Activated CD8-positive, alpha-beta T cell treated with anti-CD3 and anti-CD28 coated beads, Interleukin-2, amount 10 ng/mL, durations not matched to agents 7 days and 5 days (primary cell): ENCODE measurements around the gene RPLP2. TPM values are rescaled to one million over a fixed set of nuclear protein-coding genes. Genes with fewer than 3 reads are reported as not detected.
A peak's percentile ranks its signal among the peaks of the same experiment; 100 is the strongest.

Source experiments
- ATAC-seq: fragments of 150-1000 bp; cut with Tn5 transposase; one replicate; pipeline ENCODE4 v1.10.0; 2021; ENCODE audit warnings: moderate library complexity
- CTCF ChIA-PET: fragments of 350-600 bp; sonication (Branson Sonifier 250); formaldehyde crosslinking; loops from one replicate; lab custom pipeline; 2021; ENCODE audit warnings: antibody characterized with exemption; lab: Charles Lee
- POLR2A ChIA-PET: fragments of 350-600 bp; sonication (Branson Sonifier 250); formaldehyde crosslinking; loops from one replicate; lab custom pipeline; 2021; ENCODE audit warnings: antibody characterized with exemption; lab: Charles Lee
- DNase-seq: peaks from one replicate; pipeline ENCODE4 v3.0.0-alpha.2; 2020
- H3K27ac Mint-ChIP-seq: one replicate; pipeline ENCODE4 v1.8.0; 2021; ENCODE audit warnings: mild to moderate bottlenecking, mixed read lengths
- H3K27me3 Mint-ChIP-seq: one replicate; pipeline ENCODE4 v1.8.0; 2021; ENCODE audit warnings: low read depth, mixed read lengths
- H3K36me3 Mint-ChIP-seq: one replicate; pipeline ENCODE4 v1.8.0; 2021; ENCODE audit warnings: low read depth, mixed read lengths
- H3K4me1 Mint-ChIP-seq: one replicate; pipeline ENCODE4 v1.8.0; 2021; ENCODE audit warnings: low read depth, mixed read lengths
- H3K4me3 Mint-ChIP-seq: one replicate; pipeline ENCODE4 v1.8.0; 2021; ENCODE audit warnings: mild to moderate bottlenecking, mixed read lengths
- H3K9me3 Mint-ChIP-seq: one replicate; pipeline ENCODE4 v1.8.0; 2022; ENCODE audit warnings: mixed read lengths; ENCODE audit not compliant: insufficient read depth
- total RNA-seq, 2 experiments: library from RNA; stranded (reverse); gene quantifications; one replicate each; pipeline ENCODE4 v1.2.3, GENCODE V29; 2021

Gene RPLP2
- total RNA-seq, 2 experiments from 2014 or later, result 2,268 to 2,338 TPM

GRCh38 chr11:829847-830294, 20.1 kb downstream of the RPLP2 start:
- ChIA-PET POLR2A (interaction anchor here (0.7 to 6.0 kb wide), 6 partner anchors 11 to 34 kb away, joined by 3 to 31 read pairs (median 4); partner anchors contain the start of genes PNPLA2, POLR2L, RPLP2 and TSPAN4), CTCF (no interaction called here)
- ATAC-seq (peak; percentile 4), DNase-seq (no peak)
- Mint-ChIP-seq H3K27ac (no peak overlapping the region), H3K4me1 (peaks cover 58% of the 10 kb centered on the region), H3K4me3 (peak overlapping the region; percentile 56), H3K36me3 (peaks cover 10% of the 10 kb centered on the region), H3K9me3 (no peaks in the 10 kb centered on the region), H3K27me3 (peaks cover 36% of the 10 kb centered on the region)

GRCh38 chr11:830295-831117, 20.7 kb downstream of the RPLP2 start:
- peak; percentile 82 for DNase-seq
- Mint-ChIP-seq H3K36me3 (peaks cover 3% of the 10 kb centered on the region), H3K4me1 (peaks cover 62% of the 10 kb centered on the region), H3K27me3 (peaks cover 36% of the 10 kb centered on the region), H3K4me3 (peak overlapping the region; percentile 56), H3K27ac (no peak overlapping the region), H3K9me3 (no peaks in the 10 kb centered on the region)
- peak; percentile 59 for ATAC-seq
- ChIA-PET POLR2A (interaction anchor here (0.6 to 6.0 kb wide), 6 partner anchors 11 to 109 kb away, joined by 3 to 31 read pairs (median 4); partner anchors contain the start of genes PNPLA2, POLR2L, RPLP2 and TSPAN4), CTCF (interaction anchor here (2.3 kb wide), 1 partner anchor 10 kb away, joined by 8 read pairs; no protein-coding TSS in a partner anchor)

DNA sequence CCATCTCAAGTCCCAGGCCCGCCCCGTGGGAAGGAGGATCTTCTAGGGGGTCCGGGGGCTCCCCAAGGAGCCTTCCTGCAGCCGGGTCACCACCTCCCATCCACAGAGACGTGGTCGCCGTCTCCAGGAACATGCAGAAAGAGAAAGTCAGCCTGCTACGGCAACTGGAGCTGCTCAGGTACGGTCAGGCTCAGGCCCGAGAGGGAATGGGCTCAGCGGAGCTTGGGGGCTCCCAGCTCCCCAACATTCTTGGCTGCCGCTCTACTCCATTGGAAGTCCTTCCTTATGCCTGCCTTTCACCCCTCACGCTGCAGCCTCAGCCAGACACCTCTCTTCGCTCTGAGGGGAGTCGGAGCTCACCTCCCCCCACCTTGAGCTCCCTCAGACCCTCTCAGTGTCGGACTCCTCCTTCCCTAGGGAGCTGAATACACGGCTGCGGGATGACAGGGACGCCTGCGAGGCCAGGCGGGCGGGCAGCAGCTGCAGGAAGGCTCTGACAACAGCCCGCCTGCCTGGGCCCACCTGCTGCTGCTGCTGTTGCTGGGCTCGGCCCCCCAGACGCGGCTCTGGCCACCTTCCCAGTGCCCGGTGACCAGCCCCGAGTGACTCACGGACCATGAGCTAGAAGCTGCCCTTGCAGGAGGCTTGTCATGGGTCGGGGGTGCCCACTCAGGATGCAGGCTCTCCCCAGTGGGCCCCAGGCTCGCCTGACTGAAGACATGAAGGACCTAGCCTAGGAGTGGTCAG, 21.5 kb downstream of the RPLP2 start:
- Mint-ChIP-seq H3K36me3 (peaks cover 2% of the 10 kb centered on the region), H3K27ac (no peak overlapping the region), H3K27me3 (peaks cover 36% of the 10 kb centered on the region), H3K9me3 (no peaks in the 10 kb centered on the region), H3K4me3 (no peak overlapping the region), H3K4me1 (peaks cover 61% of the 10 kb centered on the region)
- no peak for ATAC-seq
- ChIA-PET POLR2A (interaction anchor here (0.5 to 6.0 kb wide), 5 partner anchors 9 to 136 kb away, joined by 3 to 31 read pairs (median 5); partner anchors contain the start of genes DEAF1, PNPLA2, TMEM80 and TSPAN4), CTCF (interaction anchor here (1.9 to 2.3 kb wide), 2 partner anchors 10 to 12 kb away, joined by 8 to 9 read pairs; no protein-coding TSS in a partner anchor)
- no peak for DNase-seq

GRCh38 chr11:831961-832528, 22.3 kb downstream of the RPLP2 start:
- ChIA-PET POLR2A (interaction anchor here (0.8 to 6.0 kb wide), 3 partner anchors 8 to 13 kb away, joined by 3 to 31 read pairs (median 11); partner anchors contain the start of genes PNPLA2 and TSPAN4), CTCF (interaction anchor here (0.8 to 2.3 kb wide), 6 partner anchors 9 to 23 kb away, joined by 3 to 9 read pairs (median 4); partner anchors contain the start of genes RPLP2 and TSPAN4)
- no peak for DNase-seq
- ATAC-seq, result no peak
- Mint-ChIP-seq H3K9me3 (no peaks in the 10 kb centered on the region), H3K4me3 (peak overlapping the region; percentile 15), H3K4me1 (peaks cover 57% of the 10 kb centered on the region), H3K27me3 (peaks cover 36% of the 10 kb centered on the region), H3K27ac (no peak overlapping the region), H3K36me3 (peaks cover 2% of the 10 kb centered on the region)

DNA sequence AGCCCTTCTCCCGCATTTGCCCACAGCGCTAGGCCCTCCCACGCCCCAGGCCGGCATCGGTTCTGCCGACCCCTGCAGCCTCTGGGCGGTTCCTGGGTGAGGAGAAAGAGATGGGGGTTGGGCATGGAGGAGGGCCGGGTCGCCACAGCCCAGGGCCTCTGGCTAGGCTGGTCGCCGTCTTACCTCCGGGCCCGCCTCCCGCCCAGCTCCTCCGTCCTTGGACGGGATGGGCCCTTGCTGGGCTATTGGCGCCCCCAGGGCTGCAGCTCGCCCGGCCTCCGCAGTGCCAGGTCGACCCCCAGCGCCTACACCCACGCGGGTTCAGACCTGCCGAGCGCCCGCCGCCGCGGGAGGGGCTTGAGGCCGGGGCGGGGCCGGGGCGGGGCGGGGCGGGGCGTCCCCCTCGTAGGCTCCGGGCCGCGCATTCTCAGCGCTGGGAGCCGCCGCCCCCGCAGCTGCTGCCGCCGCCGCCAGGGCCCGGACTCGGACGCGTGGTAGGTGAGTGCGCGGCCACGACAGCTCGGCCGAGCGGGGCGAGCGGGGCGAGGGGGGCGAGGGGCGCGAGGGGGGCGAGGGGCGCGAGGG, 22.9 kb downstream of the RPLP2 start, which contains the start of gene CD151:
CD151 (plus strand) TSS at position 424 of the 585 bp plus-strand sequence. CDS start 3,118 bp downstream, outside the sequence.
- Mint-ChIP-seq H3K36me3 (peaks cover under 1% of the 10 kb centered on the region), H3K27me3 (peaks cover 34% of the 10 kb centered on the region), H3K27ac (no peak within 1 kb of the TSS), H3K4me3 (peak within 1 kb of the TSS; percentile 42), H3K9me3 (no peaks in the 10 kb centered on the region), H3K4me1 (peaks cover 54% of the 10 kb centered on the region)
- DNase-seq (peak; percentile 58), ATAC-seq (peak; percentile 55)
- ChIA-PET POLR2A (interaction anchor here (0.8 to 6.0 kb wide), 3 partner anchors 10 to 13 kb away, joined by 3 to 31 read pairs (median 11); partner anchors contain the start of genes PNPLA2 and TSPAN4), CTCF (interaction anchor here (0.8 to 2.3 kb wide), 6 partner anchors 8 to 23 kb away, joined by 3 to 9 read pairs (median 4); partner anchors contain the start of genes RPLP2 and TSPAN4)

DNA sequence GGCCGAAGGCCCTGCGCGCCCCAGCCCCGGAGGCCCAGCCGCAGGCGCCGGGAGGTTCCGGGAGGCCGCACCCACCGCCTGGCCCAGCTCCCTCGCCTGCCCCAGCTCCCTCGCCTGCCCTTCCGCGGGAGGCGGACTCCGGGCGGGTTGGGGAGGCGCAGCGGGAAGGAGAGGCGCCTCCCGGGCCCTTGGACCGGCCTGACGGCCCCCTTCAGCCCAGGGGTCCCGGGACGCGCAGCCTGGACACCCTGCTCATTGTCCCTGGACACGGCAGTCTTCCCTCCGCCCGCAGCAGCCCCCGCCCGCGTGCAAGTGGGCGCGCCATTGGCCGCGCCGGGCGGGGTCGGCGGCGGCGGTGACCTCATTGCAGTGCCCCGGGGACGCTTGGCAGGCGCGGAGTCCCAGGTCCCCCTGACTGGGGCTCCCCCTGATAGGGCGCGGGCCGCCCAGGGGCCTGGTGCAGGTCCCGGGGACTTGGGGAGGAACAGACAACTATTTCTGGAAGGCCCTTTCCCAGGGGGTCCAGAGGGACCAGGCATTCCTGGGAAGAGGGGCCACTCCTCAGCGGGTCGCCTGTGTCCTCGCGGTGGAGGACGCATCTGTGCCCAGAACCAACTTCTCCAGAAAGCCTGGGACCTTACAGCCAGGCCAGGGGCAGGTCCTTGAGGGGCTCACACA, 23.5 kb downstream of the RPLP2 start:
- Mint-ChIP-seq H3K36me3 (peaks cover 4% of the 10 kb centered on the region), H3K9me3 (no peaks in the 10 kb centered on the region), H3K4me1 (peaks cover 48% of the 10 kb centered on the region), H3K4me3 (peak overlapping the region; percentile 42), H3K27me3 (peaks cover 30% of the 10 kb centered on the region), H3K27ac (no peak overlapping the region)
- ChIA-PET CTCF (interaction anchor here (1.1 to 1.9 kb wide), 4 partner anchors 10 to 24 kb away, joined by 3 to 9 read pairs (median 4); partner anchors contain the start of genes RPLP2 and TSPAN4), POLR2A (interaction anchor here (0.8 to 6.0 kb wide), 3 partner anchors 10 to 14 kb away, joined by 3 to 31 read pairs (median 11); partner anchors contain the start of genes PNPLA2 and TSPAN4)
- DNase-seq (peak; percentile 43), ATAC-seq (peak; percentile 36)

- ChIA-PET CTCF (no interaction called here), POLR2A (interaction anchor here (1.0 to 1.5 kb wide), 2 partner anchors 9 to 10 kb away, joined by 3 to 5 read pairs; partner anchors contain the start of gene TSPAN4)
- no peak overlapping the region for H3K27ac Mint-ChIP-seq
Measured at GRCh38 chr11:833849-834311, 24.1 kb downstream of the RPLP2 start.

GRCh38 chr11:834371-835316, 24.9 kb downstream of the RPLP2 start:
- Mint-ChIP-seq H3K9me3 (no peaks in the 10 kb centered on the region), H3K27ac (no peak overlapping the region), H3K4me1 (peaks cover 34% of the 10 kb centered on the region), H3K4me3 (no peak overlapping the region), H3K27me3 (peaks cover 18% of the 10 kb centered on the region), H3K36me3 (peaks cover 7% of the 10 kb centered on the region)
- POLR2A ChIA-PET, result interaction anchor here (1.0 to 1.5 kb wide), 2 partner anchors 8 to 9 kb away, joined by 3 to 5 read pairs; partner anchors contain the start of gene TSPAN4
- CTCF ChIA-PET, result no interaction called here
- ATAC-seq, result no peak
- no peak for DNase-seq

More at GRCh38 chr11:833849-834311, 24.1 kb downstream of the RPLP2 start:
- Mint-ChIP-seq H3K36me3 (peaks cover 5% of the 10 kb centered on the region), H3K27me3 (peaks cover 24% of the 10 kb centered on the region), H3K4me3 (peak overlapping the region; percentile 42), H3K9me3 (no peaks in the 10 kb centered on the region), H3K4me1 (peaks cover 42% of the 10 kb centered on the region)
- ATAC-seq (no peak), DNase-seq (no peak)

DNA sequence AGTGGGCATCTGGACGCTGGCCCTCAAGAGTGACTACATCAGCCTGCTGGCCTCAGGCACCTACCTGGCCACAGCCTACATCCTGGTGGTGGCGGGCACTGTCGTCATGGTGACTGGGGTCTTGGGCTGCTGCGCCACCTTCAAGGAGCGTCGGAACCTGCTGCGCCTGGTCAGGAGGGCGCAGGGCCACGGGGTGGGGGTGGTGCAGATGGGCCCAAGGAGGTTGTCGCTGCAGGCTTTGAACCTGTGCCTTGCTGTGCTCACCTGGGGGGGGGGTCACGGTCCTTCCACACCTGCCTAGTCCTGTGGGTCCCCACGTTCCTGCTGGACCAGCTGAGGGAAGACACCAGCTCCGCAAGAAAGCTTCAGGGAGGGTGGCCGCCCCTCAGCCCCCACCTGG, 26.5 kb downstream of the RPLP2 start:
- Mint-ChIP-seq H3K27me3 (peaks cover 12% of the 10 kb centered on the region), H3K9me3 (no peaks in the 10 kb centered on the region), H3K4me1 (peaks cover 36% of the 10 kb centered on the region), H3K36me3 (peaks cover 14% of the 10 kb centered on the region), H3K27ac (no peak overlapping the region), H3K4me3 (no peak overlapping the region)
- no peak for ATAC-seq
- ChIA-PET CTCF (no interaction called here), POLR2A (no interaction called here)
- DNase-seq, result no peak
